Fibroblast of skin of back (primary cell): ENCODE measurements around the gene METTL17. TPM values are rescaled to one million over a fixed set of nuclear protein-coding genes. Genes with fewer than 3 reads are reported as not detected.
"Not testable (repeated sequence)": the region's sequence is repeated elsewhere in the genome, so short reads cannot be mapped to it uniquely, and the experiment has no call there.

Experiments used
- DNase-seq: peaks from one replicate; pipeline ENCODE4 v3.0.0-alpha.2; 2013
- polyA plus RNA-seq, 2 experiments: library from polyadenylated mRNA; unstranded; fragments of 120-200 nt; gene quantifications; one replicate each; pipeline ENCODE4 v1.2.1, GENCODE V29; 2013; ENCODE audit not compliant: insufficient read length in 2 of 2

METTL17 gene, protein sequence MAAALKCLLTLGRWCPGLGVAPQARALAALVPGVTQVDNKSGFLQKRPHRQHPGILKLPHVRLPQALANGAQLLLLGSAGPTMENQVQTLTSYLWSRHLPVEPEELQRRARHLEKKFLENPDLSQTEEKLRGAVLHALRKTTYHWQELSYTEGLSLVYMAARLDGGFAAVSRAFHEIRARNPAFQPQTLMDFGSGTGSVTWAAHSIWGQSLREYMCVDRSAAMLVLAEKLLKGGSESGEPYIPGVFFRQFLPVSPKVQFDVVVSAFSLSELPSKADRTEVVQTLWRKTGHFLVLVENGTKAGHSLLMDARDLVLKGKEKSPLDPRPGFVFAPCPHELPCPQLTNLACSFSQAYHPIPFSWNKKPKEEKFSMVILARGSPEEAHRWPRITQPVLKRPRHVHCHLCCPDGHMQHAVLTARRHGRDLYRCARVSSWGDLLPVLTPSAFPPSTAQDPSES
- 41.6 TPM for polyA plus RNA-seq (2013, experiment 1 of 2; ENCODE audit: insufficient read length)
- 32.4 TPM for polyA plus RNA-seq (2013, experiment 2 of 2; ENCODE audit: insufficient read length)

- peak; percentile 99 for DNase-seq
Observed at GRCh38 chr14:20989787-20990600, at the start of gene METTL17. Gene METTL17 (plus strand): TSS chr14:20989980. CDS start chr14:20990003, 23 bp downstream.

- DNase-seq, result not testable (repeated sequence)
Observed at GRCh38 chr14:20945146-20945545, 44.6 kb upstream of the METTL17 start.

DNA sequence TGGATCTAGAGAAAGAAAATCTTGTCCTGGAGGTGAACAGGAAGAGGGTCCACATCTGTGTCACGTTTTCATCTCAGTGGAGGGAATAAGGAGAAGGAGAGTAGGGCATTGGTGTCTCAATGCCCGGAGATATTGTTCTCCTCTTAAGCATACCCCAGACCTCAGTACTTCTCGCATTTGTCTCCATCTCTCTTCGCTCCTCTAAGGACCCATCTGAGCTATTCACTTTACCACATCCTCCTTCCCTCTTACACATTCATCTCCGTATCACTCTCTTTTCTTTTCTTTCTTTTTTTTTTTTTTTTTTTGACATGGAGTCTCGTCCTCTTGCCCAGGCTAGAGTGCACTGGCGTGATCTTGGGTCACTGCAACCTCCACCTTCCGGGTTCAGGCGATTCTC, 43.1 kb upstream of the METTL17 start:
- not testable (repeated sequence) for DNase-seq

GRCh38 chr14:20954736-20955537, 34.8 kb upstream of the METTL17 start, which contains the start of gene RNASE2:
Gene RNASE2 (plus strand): TSS chr14:20955487. CDS start chr14:20955772, 285 bp downstream.
- not testable (repeated sequence) for DNase-seq

- not testable (repeated sequence) for DNase-seq
Observed at GRCh38 chr14:20955538-20955873, 34.3 kb upstream of the METTL17 start.

- DNase-seq, result no peak
Observed at GRCh38 chr14:20956376-20956976, 33.3 kb upstream of the METTL17 start.

GRCh38 chr14:20958946-20959345, 30.8 kb upstream of the METTL17 start:
- DNase-seq, result not testable (repeated sequence)

GRCh38 chr14:20969336-20969735, 20.4 kb upstream of the METTL17 start:
- no peak for DNase-seq

DNA sequence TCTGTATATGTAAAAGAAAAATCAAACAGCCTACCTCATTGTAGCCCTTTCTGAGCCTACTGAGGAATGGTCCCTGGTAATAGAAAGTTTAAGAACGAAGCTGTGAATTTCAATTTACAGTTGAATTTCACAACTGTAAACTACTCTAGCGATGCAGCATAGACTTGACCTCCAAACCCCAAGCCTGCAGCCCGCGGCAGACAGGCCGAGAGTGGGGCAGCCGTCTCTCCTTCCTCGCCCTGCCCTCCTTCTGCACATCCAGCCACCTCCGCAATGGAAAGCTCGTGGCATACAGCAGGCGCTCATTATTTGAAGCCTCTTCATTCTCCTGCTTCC, 19.2 kb upstream of the METTL17 start:
- DNase-seq, result no peak

GRCh38 chr14:20970983-20971704, 18.6 kb upstream of the METTL17 start:
- peak; percentile 83 for DNase-seq

DNA sequence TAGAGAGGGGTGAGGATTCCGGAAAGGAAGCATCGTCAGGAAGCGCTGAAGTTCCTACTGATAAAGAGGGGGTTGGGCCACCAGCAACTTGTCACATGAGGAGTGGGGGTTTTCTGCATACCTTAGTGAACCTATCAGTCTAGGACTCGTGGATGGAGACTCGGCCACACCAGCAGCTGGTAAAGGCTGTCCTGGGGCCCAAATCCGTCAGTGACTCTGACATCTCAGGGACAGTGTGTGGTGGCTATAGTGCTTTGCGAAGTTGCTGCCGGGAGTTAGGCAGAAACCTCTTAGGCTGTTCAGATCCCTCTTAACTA, 18.1 kb upstream of the METTL17 start:
- no peak for DNase-seq

DNA sequence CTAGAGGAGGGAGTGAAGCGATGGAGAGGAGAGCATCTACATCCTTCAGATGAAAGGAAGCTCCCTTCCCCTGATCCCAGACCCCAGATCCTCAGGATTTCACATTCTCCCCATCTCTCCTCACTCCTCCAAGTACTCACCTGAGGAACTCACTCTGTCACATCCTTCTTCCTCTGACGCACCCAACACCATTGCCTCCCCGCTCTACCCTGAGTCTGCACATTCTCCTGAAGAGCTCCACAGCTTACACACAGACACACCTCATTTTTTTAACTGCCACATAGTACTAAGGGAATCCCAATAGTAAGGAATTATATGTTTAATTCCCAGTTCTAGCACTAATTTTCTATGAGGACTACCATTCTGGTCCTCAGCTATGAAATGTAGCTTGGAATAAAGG, 16.3 kb upstream of the METTL17 start:
- no peak for DNase-seq

- no peak for DNase-seq
Observed at GRCh38 chr14:20976291-20976690, 13.5 kb upstream of the METTL17 start.

DNA sequence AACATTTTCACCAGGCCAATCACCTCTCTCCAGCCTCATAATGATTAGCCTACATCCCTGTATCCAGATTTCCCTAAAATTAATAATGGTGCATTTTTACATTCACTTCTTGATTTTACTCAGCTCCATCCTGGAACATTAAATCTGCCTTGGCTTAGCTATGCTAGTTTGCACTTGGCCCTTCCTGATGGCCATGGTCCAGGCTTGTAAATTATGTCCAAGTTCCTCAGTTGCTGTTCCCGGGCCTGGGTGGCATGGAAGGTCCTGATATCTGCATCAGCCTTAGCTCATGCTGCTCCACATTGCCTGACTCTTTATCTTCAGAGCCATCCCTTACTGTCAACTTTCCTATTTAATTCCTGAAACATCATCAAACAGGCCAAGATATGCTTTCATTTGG, 11.1 kb upstream of the METTL17 start:
- no peak for DNase-seq

- DNase-seq, result no peak
Observed at GRCh38 chr14:20980906-20981305, 8.9 kb upstream of the METTL17 start.

GRCh38 chr14:20982646-20983369, 7.0 kb upstream of the METTL17 start:
- DNase-seq, result no peak

DNA sequence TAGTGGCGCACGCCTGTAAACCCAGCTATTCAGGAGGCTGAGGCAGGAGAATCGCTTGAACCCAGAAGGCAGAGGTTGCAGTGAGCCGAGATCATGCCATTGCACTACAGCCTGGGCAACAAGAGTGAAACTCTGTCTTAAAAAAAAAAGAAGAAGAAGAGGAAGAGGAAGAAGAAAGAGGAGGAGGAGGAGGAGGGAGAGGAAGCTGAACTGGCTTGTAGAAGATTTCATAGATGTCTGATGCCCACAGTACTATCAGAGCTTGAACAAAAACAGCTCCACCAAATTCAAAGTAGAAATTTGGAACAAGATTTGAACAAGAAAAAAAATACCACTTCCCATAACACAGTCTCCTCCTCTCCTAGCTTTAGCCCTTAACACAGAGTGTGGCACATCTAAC, 4.1 kb upstream of the METTL17 start:
- not testable (repeated sequence) for DNase-seq

DNA sequence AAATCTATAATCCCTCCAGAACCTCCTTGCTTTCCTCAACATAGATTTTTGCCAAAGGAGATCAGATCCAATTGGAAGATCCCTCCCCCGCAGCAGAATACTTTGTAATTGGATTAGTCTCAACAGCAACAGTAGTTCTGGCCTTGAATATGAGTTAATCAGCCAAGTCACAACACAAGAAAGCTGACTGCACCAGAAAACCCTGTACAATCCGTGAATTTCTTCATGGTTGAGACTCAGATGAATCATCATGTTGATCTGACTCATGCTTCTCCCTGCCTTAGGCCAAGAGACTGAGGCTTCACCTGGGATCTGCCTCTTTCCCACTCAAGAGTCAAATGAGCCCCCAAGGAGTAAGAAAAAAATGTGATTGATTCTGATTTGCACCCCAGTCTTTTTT, 3.0 kb upstream of the METTL17 start:
- peak; percentile 97 for DNase-seq

- peak; percentile 18 for DNase-seq
Observed at GRCh38 chr14:20988717-20989470, 886 bp upstream of the METTL17 start.

DNA sequence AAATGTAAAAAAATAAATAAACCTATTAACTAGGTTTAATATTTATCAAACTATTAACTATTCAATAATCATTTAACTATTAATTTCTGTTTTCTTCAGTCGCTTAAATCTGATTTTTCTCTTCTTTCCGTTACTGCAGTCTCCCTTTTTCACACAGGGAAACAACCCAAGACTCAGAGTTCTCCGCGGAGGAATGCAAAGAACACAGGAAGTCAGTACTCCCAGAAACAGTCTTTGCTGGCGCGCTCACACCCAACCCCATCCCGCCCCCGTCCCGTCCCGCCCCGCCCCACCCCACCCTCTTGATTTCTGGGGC, 351 bp upstream of the METTL17 start:
- DNase-seq, result no peak
